GM12891 (cell line): Measurements from ENCODE around the gene ABCB8.

Source experiments
- DNase-seq: peaks from one replicate; pipeline ENCODE4 v3.0.0; 2011; ENCODE audit warnings: low spot score; ENCODE audit not compliant: insufficient read length
- FAIRE-seq: peaks from 2 replicates; lab custom pipeline; 2011; peaks lifted over from hg19 to GRCh38; lab: Jason Lieb, UNC
- PAX5 ChIP-seq: IDR thresholded peaks from 2 replicates; pipeline ENCODE4 v1.6.1; 2011; ENCODE audit warnings: low read length, moderate library complexity, mild to moderate bottlenecking; ENCODE audit not compliant: insufficient read depth, severe bottlenecking
- POLR2A ChIP-seq: IDR thresholded peaks from 2 replicates; pipeline ENCODE4 v1.6.1; 2011; ENCODE audit warnings: low read depth, low read length, control low read depth
- POLR2AphosphoS5 ChIP-seq: IDR thresholded peaks from 2 replicates; pipeline ENCODE4 v1.6.1; 2011; ENCODE audit warnings: low read depth, low read length, control low read depth
- POU2F2 ChIP-seq: IDR thresholded peaks from 2 replicates; pipeline ENCODE4 v1.6.1; 2011; ENCODE audit warnings: low read depth, mild to moderate bottlenecking, control low read depth, low read length, moderate library complexity
- SPI1 ChIP-seq: IDR thresholded peaks from 2 replicates; pipeline ENCODE4 v1.6.1; 2011; ENCODE audit warnings: low read depth, low read length, control low read depth
- TAF1 ChIP-seq: IDR thresholded peaks from 2 replicates; pipeline ENCODE4 v1.6.1; 2011; ENCODE audit warnings: low read depth, low read length, control low read depth

ABCB8 gene

DNA sequence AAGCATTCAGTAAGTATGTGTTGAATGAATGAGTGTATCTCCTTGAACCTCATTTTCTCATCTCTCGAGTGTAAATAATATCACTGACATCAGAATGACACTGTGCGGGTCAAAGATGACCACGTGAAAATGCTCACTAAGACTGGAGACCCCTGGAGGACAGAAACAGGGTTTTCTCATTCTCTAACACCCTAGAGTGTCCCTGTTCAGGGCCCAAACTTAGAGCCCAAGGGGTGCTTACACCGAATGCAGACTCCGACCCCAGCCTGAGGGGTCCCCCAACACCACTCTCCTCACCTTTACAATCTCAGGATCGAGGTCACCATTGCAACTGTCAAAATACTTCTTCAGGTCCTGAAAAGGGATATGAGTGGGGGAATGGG is 28.0 kb downstream of the ABCB8 start:
- no peak for TF ChIP-seq SPI1
- TF ChIP-seq TAF1: no peak
- TF ChIP-seq POLR2A: no peak
- no peak for TF ChIP-seq PAX5
- TF ChIP-seq POLR2AphosphoS5: no peak
- TF ChIP-seq POU2F2: no peak
- no peak for FAIRE-seq

DNA sequence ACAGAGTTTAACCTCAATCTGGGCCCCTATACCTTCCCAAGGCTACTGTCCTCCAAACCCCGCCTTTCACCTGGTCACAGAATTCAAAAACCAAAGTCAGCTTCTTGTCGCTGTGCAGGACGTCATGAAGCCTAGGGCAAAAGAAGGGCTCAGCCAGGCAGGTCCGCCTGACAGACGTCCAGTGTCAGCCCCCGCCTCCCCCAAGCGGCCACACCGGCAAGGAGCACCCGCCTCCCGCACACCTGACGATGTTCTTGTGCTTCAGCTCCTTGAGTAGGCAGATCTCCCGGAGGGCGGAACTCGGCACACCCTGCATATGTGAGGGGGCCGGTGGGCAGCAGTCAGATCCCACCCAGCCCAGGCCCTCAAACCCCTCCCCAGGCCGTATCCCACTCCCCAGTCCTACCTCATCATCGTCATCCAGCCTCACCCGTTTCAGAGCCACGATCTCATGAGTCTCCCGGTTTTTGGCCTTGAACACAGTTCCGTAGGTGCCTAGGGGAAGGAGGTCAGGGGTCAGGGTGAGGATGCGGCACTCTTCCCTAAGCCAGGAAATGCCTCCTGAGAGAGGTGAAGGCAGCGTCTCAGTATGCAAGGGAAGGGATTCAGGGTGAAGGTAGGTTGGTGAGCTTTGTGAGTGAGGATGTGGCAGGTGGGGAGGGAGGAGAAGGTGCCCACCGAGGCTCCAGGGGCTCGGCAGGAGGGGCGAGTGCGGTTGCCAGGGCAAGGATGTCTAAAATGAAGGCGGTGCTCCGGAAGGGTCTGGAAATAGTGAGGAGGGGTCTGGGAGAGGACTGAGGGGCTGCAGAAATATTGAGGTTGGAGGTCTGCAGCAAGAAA is 28.6 kb downstream of the ABCB8 start:
- no peak for FAIRE-seq
- TF ChIP-seq TAF1 (no peak), POLR2AphosphoS5 (no peak), SPI1 (no peak), POLR2A (no peak)
- DNase-seq: no peak

More for the DNA sequence above, 28.0 kb downstream of the ABCB8 start:
- no peak for DNase-seq

DNA sequence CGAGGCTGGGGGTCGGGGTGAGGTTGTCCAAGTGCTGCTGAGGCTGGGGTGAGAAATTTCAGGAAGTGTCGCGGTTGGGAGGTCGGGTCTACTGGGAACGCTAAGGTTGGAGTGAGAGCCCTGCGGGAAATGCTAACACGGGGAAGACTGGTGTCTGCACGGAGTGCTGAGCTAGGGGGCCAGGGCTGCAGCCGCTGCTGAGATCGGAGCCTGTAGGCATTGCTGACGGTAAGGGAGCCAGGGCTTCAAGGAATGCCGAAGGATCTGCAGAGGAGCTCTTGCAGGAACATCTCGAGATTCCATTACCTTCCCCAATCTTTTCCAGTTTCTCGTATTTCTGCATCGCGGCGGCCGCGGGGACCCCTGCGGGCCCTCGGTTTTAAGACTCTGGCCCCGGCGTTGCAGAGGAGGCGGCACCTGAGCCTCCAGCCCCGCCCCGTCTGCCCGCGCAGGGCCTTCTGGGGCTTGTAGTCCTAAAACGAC is 29.3 kb downstream of the ABCB8 start, which contains the start of gene CDK5:
Gene CDK5, minus strand, starts transcription at position 392 of the 483 bp plus-strand sequence. Its CDS starts 49 bp downstream, at position 343.
- FAIRE-seq: peak; percentile 57
- TF ChIP-seq POLR2A: no peak
- no peak for TF ChIP-seq TAF1
- TF ChIP-seq SPI1: no peak
- no peak for TF ChIP-seq POU2F2
- no peak for TF ChIP-seq POLR2AphosphoS5
- no peak for TF ChIP-seq PAX5
- DNase-seq: peak; percentile 67

DNA sequence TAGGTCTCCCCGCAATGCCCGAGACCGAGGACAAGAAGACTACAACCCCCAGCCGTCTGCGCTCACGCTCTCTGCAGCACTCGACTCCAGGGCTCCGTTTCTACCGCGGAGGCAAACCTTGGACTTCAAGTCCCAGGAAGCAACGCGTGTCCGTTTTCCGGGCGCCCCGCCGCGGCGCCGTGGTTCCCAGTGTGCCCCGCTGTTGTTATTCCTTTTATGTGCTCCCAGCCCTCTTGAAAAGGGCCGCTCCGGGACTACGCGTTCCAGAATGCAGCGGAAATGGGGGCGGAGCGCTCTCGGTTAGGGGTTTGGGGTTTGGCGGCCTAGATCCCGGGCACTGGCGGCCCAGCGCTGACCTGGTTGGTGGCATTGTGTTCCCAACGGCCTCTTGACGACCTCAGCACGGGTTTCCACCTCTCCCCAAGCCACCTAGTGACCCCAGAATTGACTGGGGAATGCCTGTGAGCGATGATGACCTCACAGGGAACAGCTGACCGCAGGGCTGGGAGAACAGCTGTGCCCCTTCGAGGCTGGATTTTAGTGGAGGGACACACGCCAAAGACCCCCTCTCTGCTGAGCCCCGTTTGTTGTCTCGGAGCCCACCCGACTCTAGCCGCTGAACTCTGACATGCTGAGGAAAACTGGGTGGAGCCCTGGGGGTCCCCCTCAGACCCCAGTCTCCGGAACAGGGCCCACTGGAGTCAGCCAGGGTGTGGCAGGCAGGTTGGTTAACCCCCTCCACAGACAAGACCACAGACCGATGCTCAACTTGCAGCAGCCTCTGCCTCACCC is 29.9 kb downstream of the ABCB8 start:
- FAIRE-seq (peak; percentile 96), DNase-seq (peak; percentile 99)
- TF ChIP-seq SPI1: no peak
- no peak for TF ChIP-seq POLR2A
- TF ChIP-seq TAF1: no peak
- no peak for TF ChIP-seq POLR2AphosphoS5
- peak; percentile 64; the same call in 1 of the 2 replicates for TF ChIP-seq POU2F2
- no peak for TF ChIP-seq PAX5

DNA sequence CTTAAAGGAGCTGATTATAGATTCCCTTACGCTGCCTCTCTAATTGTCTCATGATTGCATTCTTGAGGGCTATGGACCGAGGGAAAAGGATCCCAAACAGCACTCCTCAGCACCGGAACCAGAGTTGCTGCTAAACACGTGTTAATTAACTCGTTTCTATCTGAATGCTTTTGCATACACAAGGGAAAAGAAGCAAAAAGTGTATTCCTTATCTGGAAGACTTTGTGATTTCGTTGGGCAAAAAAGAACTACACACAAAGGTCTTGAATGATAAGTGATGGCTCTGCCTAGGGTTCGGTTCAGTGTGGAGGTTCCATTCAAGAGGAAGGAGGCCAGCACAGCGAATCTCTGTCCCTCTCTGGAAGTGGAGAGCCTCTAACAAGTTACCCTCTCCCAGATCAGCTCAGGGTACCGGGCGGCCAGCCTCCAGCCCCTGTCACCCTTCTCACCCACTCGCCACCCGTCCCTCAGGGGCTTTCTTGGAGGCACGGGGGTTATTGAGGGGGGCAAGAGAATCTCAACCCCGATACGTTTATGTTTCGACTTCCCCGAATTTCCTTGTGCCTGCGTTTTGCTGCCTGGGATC is 30.6 kb downstream of the ABCB8 start:
- FAIRE-seq (peak; percentile 66), DNase-seq (no peak)
- TF ChIP-seq PAX5 (no peak), TAF1 (no peak), SPI1 (no peak), POLR2AphosphoS5 (no peak), POU2F2 (no peak), POLR2A (no peak)

DNA sequence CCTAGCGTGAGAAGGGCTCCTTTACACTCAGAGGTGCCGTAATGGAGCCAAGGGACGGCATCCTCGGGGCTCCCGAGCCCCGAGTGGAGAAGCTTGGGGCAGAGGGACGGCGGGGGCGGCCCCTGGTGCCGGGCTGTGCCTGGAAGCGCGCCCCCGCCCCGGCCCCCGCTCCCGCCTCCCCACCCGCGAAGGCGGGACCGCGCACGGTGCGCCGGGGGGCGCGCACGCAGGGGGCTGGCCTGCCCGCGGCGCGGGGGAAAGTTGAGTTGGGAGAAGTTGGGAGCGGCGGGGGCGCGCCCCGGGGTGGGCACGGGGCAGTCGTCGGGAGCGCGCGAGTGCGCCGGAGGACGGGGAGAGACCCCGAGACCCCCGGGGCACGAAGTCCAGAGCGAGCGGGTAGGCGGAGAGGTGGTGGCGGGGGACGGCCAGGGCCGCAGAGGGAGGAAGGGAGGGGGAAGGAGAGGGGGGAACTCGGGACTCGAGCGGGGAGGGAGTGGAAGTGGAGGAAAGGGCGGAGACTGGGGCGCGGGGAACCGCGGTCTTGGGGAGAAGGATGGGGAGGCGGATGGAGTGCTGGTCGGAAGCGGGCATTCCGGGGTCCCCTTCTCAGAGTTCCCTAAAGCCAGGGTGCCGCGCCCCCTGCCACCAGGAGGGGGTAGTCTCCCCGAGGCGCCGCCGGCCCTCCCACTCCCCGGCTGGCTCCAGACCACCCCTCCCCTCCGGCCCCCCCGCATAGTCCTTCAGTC is 31.3 kb downstream of the ABCB8 start, which contains the start of gene SLC4A2:
Gene SLC4A2, plus strand, starts transcription at position 223 of the 746 bp plus-strand sequence. CDS start 2,399 bp downstream, outside the sequence.
- DNase-seq: peak; percentile 96
- peak; percentile 73 for FAIRE-seq
- no peak for TF ChIP-seq TAF1
- TF ChIP-seq PAX5: no peak
- 0 out of 2 replicates have a peak, but pooled peaks have one; percentile 13 for TF ChIP-seq SPI1
- TF ChIP-seq POLR2A: no peak

DNA sequence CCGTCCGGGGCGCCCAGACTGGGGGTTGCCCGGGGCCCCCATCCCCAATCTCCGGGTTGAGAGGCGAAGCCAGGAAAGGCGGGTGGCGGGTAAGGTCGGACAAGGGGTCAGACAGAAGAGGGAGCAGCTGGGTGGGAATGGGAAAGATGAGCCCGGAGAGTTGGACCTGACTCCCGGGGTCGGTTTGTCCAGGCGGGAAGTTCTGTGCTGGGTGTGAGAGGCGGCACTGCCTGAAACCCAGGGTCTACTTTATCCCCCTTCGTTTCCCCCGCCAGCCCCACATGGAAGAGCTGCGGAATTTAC is 31.8 kb downstream of the ABCB8 start:
- no peak for FAIRE-seq
- no peak for TF ChIP-seq PAX5
- TF ChIP-seq TAF1: no peak
- TF ChIP-seq POLR2A: no peak
- TF ChIP-seq SPI1: no peak
- no peak for TF ChIP-seq POU2F2
- TF ChIP-seq POLR2AphosphoS5: no peak
- no peak for DNase-seq

DNA sequence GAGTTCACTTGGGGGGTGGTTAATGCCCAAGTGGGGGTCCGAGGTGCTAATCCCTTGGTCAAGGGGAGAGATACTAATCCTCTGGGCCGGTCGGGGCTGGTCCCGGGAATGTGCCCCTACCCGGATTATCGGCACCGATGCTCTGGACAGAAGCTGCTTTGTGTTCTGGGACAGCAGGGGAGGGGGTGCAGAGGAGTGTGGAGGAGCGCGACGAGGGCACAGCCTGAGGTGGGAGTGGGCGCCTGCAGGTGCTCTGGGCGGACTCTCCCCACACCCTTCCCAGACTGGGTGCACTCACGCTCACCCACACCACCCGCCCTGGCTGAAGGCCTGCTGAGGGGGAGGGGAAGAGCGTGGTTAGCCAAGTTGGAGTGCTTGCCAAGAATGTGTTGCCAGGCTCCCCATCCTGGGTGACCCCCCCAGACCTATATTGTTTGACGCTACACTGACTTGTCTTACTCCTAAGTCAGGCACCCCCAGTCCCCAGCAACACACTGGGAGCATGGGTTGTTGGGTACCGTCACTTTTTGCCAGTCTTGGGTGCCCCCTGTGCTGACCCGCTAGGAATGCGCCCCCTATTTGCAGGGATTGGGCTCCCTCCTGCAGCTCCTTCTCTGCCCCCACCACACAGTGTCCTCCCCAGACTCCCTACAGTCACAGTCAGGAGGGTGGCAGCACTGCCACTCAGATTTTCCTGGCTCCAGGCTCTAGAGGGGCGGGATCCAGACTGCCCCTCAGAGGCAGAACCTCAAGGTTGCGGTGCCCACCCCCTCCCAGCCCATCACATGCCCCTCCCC is 32.4 kb downstream of the ABCB8 start:
- no peak for FAIRE-seq
- TF ChIP-seq POLR2AphosphoS5: no peak
- TF ChIP-seq POLR2A: no peak
- no peak for TF ChIP-seq SPI1
- no peak for TF ChIP-seq POU2F2
- TF ChIP-seq PAX5: no peak
- no peak for TF ChIP-seq TAF1

More for the DNA sequence above, 32.4 kb downstream of the ABCB8 start:
- DNase-seq: no peak
